ENCODE results near the gene CIAO1. TPM values are rescaled to one million over a fixed set of nuclear protein-coding genes. Genes with fewer than 3 reads are reported as not detected.
A peak's percentile ranks its signal among the peaks of the same experiment; 100 is the strongest.

CIAO1 gene
- total and polyA plus RNA-seq, 2 of the 13 experiments (the other 11 are each of a cell fraction or from before 2014, with no cell fraction given), result 99.3 to 120 TPM

DNA sequence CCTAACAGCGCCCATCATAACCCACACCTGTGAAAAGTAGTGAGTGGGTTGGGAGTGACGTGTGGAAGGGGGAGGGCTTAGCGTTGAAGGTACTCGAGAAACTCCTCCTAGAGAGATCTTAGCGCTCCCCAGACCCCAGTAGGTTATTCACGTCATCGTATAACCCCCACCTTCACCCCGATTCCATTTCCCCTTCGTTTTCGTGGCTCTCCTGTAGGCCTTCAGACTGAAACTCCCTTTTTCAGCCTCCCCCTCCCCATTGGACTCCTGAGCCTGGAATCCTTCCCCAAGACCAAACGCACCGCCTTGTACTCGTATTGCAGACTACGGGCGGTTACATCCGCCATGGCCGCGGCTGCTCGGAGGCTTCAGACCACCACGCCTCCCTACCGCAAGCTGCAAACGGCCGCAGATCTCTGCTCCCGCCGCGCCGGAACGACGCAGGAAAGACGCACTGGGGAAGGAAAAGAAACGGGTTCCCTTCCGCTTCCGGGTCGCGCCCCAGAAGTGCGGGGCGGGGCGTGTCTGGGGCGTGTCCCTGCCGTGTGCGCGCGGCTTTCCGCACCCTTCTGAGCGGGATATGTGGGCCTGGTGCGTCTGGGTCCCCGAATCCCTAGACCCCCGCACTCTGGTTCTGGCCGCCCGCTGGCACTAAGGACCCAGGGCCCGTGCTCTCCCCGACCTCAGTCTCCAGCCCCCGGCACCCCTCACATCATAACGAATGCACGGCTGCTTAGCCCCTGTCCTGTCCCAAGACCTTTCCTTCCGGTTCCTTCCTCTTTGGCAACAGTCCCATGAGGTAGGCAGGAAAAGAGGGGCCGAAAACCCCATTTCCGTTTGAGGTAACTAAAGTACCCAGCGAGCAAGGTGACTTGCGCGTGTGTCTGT lies 39.3 kb downstream of the CIAO1 start, which contains the start of gene SNRNP200 (continued):
- TF ChIP-seq, protein P1, sequence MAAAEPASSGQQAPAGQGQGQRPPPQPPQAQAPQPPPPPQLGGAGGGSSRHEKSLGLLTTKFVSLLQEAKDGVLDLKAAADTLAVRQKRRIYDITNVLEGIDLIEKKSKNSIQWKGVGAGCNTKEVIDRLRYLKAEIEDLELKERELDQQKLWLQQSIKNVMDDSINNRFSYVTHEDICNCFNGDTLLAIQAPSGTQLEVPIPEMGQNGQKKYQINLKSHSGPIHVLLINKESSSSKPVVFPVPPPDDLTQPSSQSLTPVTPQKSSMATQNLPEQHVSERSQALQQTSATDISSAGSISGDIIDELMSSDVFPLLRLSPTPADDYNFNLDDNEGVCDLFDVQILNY (CRISPR knock-in tag; conservative IDR thresholded peaks at IDR 0.05), result peak; percentile 88; the same call in 1 of the 2 replicates
- TF ChIP-seq ZBTB7B (CRISPR knock-in tag; IDR thresholded peaks at IDR 0.05), result no peak; the same call in 1 of the 2 replicates
- peak; percentile 90 for TF ChIP-seq ATF1 (CRISPR knock-in tag; IDR thresholded peaks at IDR 0.05)
- no peak for TF ChIP-seq NR2F6 (IDR thresholded peaks at IDR 0.05)
- peak; percentile 71; the same call in 1 of the 2 replicates for TF ChIP-seq NR2F6 (CRISPR knock-in tag; IDR thresholded peaks at IDR 0.05)
- TF ChIP-seq ZNF780A (CRISPR knock-in tag; IDR thresholded peaks at IDR 0.05), result no peak
- peak; percentile 66; the same call in 1 of the 2 replicates for TF ChIP-seq MAZ (IDR thresholded peaks at IDR 0.05; ENCODE audit: borderline replicate concordance, low read depth, low read length)
- TF ChIP-seq MAZ (CRISPR knock-in tag; IDR thresholded peaks at IDR 0.05; ENCODE audit: low read depth), result peak; percentile 83
- TF ChIP-seq FIP1L1 (IDR thresholded peaks at IDR 0.05; ENCODE audit: borderline replicate concordance, insufficient read depth, low read depth, low read length), result peak; percentile 88; the same call in 1 of the 2 replicates
- TF ChIP-seq HDAC2 (CRISPR knock-in tag; IDR thresholded peaks at IDR 0.05), result peak; percentile 88
- peak; percentile 92; the same call in 1 of the 2 replicates for TF ChIP-seq SIN3A (IDR thresholded peaks at IDR 0.05; ENCODE audit: borderline replicate concordance, low read depth, low read length)
- TF ChIP-seq, protein P2, sequence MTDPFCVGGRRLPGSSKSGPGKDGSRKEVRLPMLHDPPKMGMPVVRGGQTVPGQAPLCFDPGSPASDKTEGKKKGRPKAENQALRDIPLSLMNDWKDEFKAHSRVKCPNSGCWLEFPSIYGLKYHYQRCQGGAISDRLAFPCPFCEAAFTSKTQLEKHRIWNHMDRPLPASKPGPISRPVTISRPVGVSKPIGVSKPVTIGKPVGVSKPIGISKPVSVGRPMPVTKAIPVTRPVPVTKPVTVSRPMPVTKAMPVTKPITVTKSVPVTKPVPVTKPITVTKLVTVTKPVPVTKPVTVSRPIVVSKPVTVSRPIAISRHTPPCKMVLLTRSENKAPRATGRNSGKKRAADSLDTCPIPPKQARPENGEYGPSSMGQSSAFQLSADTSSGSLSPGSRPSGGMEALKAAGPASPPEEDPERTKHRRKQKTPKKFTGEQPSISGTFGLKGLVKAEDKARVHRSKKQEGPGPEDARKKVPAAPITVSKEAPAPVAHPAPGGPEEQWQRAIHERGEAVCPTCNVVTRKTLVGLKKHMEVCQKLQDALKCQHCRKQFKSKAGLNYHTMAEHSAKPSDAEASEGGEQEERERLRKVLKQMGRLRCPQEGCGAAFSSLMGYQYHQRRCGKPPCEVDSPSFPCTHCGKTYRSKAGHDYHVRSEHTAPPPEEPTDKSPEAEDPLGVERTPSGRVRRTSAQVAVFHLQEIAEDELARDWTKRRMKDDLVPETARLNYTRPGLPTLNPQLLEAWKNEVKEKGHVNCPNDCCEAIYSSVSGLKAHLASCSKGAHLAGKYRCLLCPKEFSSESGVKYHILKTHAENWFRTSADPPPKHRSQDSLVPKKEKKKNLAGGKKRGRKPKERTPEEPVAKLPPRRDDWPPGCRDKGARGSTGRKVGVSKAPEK (CRISPR knock-in tag; IDR thresholded peaks at IDR 0.05; ENCODE audit: borderline replicate concordance), result peak; percentile 98
- TF ChIP-seq RFXANK (CRISPR knock-in tag; IDR thresholded peaks at IDR 0.05), result peak; percentile 83; the same call in 1 of the 2 replicates
- peak; percentile 94 for TF ChIP-seq HOXA5 (CRISPR knock-in tag; IDR thresholded peaks at IDR 0.05)
- TF ChIP-seq ZSCAN25 (CRISPR knock-in tag; IDR thresholded peaks at IDR 0.05), result peak; percentile 55; the same call in 1 of the 2 replicates
- peak; percentile 16; the same call in 1 of the 2 replicates for TF ChIP-seq ZKSCAN8 (CRISPR knock-in tag; IDR thresholded peaks at IDR 0.05; ENCODE audit: borderline replicate concordance)
- peak; percentile 98 for TF ChIP-seq HOXA3 (CRISPR knock-in tag; IDR thresholded peaks at IDR 0.05)
- no peak for TF ChIP-seq ZNF382 (CRISPR knock-in tag; IDR thresholded peaks at IDR 0.05; ENCODE audit: borderline replicate concordance)
- no peak for TF ChIP-seq ATF7 (IDR thresholded peaks at IDR 0.05)
- TF ChIP-seq ATF7 (CRISPR knock-in tag; IDR thresholded peaks at IDR 0.05), result peak; percentile 92
- TF ChIP-seq ZNF790 (CRISPR knock-in tag; IDR thresholded peaks at IDR 0.05; ENCODE audit: borderline replicate concordance), result no peak; the same call in 1 of the 2 replicates
- TF ChIP-seq KAT2B (IDR thresholded peaks at IDR 0.05; ENCODE audit: borderline replicate concordance, low read depth, low read length), result no peak
- peak; percentile 93; the same call in 1 of the 3 replicates for TF ChIP-seq MXI1 (IDR thresholded peaks at IDR 0.05; ENCODE audit: borderline replicate concordance, low read depth, low read length)
- peak; percentile 100 for TF ChIP-seq ZNF34 (CRISPR knock-in tag; IDR thresholded peaks at IDR 0.05; ENCODE audit: borderline replicate concordance)
- peak; percentile 91 for TF ChIP-seq SATB2 (CRISPR knock-in tag; IDR thresholded peaks at IDR 0.05)
- TF ChIP-seq, protein P3, sequence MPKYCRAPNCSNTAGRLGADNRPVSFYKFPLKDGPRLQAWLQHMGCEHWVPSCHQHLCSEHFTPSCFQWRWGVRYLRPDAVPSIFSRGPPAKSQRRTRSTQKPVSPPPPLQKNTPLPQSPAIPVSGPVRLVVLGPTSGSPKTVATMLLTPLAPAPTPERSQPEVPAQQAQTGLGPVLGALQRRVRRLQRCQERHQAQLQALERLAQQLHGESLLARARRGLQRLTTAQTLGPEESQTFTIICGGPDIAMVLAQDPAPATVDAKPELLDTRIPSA (CRISPR knock-in tag; IDR thresholded peaks at IDR 0.05; ENCODE audit: borderline replicate concordance), result no peak
- peak; percentile 53; the same call in 1 of the 2 replicates for TF ChIP-seq RNF2 (conservative IDR thresholded peaks at IDR 0.05; ENCODE audit: low read depth)

All from HepG2 (cell line).